ENCODE results near the gene RALB. TPM values are rescaled to one million over a fixed set of nuclear protein-coding genes. Genes with fewer than 3 reads are reported as not detected.

The RALB gene
- total and polyA plus RNA-seq, 2 of the 4 experiments (the other 2 are of a cell fraction), result 53.6 to 54.7 TPM

DNA sequence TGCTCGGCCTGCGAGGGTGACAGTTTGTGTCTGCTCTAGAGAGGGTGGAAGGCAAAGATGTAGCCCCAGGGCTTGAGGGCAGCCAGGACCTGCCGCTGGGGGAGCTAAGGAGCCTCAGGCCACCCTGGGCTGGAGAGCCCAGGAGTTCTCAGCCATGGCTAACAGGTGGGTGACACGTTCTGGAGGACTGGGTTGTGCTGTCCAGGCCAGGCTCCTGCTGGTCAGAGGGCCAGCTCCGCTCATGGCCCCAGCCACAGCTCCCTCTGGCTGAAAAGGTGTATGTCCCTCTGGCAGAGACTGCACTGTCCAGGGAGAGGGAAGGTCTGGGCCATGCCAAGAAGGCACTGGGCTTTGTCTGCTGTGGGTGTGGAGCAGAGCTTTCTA, 48.6 kb upstream of the RALB start:
- Histone ChIP-seq H3K9me3 (ENCODE audit: control insufficient read depth, insufficient read depth, low read length) (no peaks in the 10 kb centered on the region), H3K36me3 (ENCODE audit: control insufficient read depth, insufficient read depth, low read length) (no peaks in the 10 kb centered on the region), H4K5ac (ENCODE audit: low read depth, low read length) (no peak overlapping the region), H4K20me1 (ENCODE audit: insufficient read depth, low read length) (no peaks in the 10 kb centered on the region; the same call in 1 of the 2 replicates), H2AFZ (replicated peaks; ENCODE audit: low read length, poor library complexity) (peak overlapping the region; percentile 23), H3K27ac (ENCODE audit: insufficient read depth, low read length) (no peak overlapping the region), H3K9ac (ENCODE audit: low read depth, low read length) (no peak overlapping the region), H3K27me3 (ENCODE audit: control insufficient read depth, insufficient read depth, low read length) (peaks cover 2% of the 10 kb centered on the region; the same call in 1 of the 2 replicates), H3K79me1 (ENCODE audit: low read depth in 1 of 2, low read length in 2 of 2) (no peaks in the 10 kb centered on the region), H2BK15ac (ENCODE audit: low read depth, low read length) (no peak overlapping the region), H2AK5ac (ENCODE audit: low read depth, low read length) (no peak overlapping the region), H3K4me3 (ENCODE audit: insufficient read depth, low read depth, low read length) (no peak overlapping the region), H3K9me1 (ENCODE audit: insufficient read depth, low read length) (no peaks in the 10 kb centered on the region), H4K91ac (ENCODE audit: insufficient read depth, low read depth, low read length) (no peak overlapping the region), H2AK9ac (replicated peaks; ENCODE audit: low read depth, low read length, poor library complexity) (peak overlapping the region; percentile 1), H2BK120ac (ENCODE audit: low read depth, low read length) (no peak overlapping the region), H3K4me2 (ENCODE audit: low read depth, low read length) (no peak overlapping the region), H3K4me1 (ENCODE audit: control insufficient read depth, insufficient read depth, low read length) (no peaks in the 10 kb centered on the region), H3K18ac (ENCODE audit: low read depth, low read length) (no peak overlapping the region), H2BK20ac (ENCODE audit: low read depth, low read length) (no peak overlapping the region), H3K23ac (ENCODE audit: low read depth, low read length) (no peak overlapping the region), H2BK5ac (ENCODE audit: low read depth, low read length, poor library complexity, severe bottlenecking) (no peak overlapping the region), H3K4ac (ENCODE audit: low read depth, low read length) (no peak overlapping the region), H3K56ac (ENCODE audit: extremely low read depth, insufficient read depth, low read length) (no peak overlapping the region), H4K8ac (ENCODE audit: low read depth in 2 of 2, low read length in 2 of 2) (no peak overlapping the region), H3K14ac (replicated peaks; ENCODE audit: low read depth, low read length) (no peak overlapping the region)
- intact Hi-C loops (cut with micrococcal nuclease) (no loop called here), dilution Hi-C loops (cut with HindIII; ENCODE audit: low sequenced_read_pairs, unreplicated experiment) (no loop called here), in situ Hi-C loops (cut with MboI; ENCODE audit: low sequenced_read_pairs) (no loop called here)
- CTCF ChIA-PET, result no interaction called here
- DNase-seq, result no peak
- ATAC-seq (ENCODE audit: low read depth), result peak; percentile 46; the same call in 1 of the 2 replicates
- POLR2A ChIA-PET (ENCODE audit: unreplicated experiment), result no interaction called here
- BruUV-seq (replicated peaks), result no TSS peak
- 64% methylated on average over 2 of the region's 5 CpGs; no CpG with 5 or more reads in 1 of the 2 experiments for WGBS, 2 experiments (ENCODE audit: extremely low coverage in 2 of 2, insufficient read length in 1 of 2)
- TF ChIP-seq, protein P1, sequence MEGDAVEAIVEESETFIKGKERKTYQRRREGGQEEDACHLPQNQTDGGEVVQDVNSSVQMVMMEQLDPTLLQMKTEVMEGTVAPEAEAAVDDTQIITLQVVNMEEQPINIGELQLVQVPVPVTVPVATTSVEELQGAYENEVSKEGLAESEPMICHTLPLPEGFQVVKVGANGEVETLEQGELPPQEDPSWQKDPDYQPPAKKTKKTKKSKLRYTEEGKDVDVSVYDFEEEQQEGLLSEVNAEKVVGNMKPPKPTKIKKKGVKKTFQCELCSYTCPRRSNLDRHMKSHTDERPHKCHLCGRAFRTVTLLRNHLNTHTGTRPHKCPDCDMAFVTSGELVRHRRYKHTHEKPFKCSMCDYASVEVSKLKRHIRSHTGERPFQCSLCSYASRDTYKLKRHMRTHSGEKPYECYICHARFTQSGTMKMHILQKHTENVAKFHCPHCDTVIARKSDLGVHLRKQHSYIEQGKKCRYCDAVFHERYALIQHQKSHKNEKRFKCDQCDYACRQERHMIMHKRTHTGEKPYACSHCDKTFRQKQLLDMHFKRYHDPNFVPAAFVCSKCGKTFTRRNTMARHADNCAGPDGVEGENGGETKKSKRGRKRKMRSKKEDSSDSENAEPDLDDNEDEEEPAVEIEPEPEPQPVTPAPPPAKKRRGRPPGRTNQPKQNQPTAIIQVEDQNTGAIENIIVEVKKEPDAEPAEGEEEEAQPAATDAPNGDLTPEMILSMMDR (conservative IDR thresholded peaks at IDR 0.05; ENCODE audit: low read depth, low read length), result 0 out of 2 replicates have a peak, but pooled peaks have one; percentile 5
- TF ChIP-seq MAFK (IDR thresholded peaks at IDR 0.05; ENCODE audit: low read depth, low read length), result no peak
